ENCODE data around the gene SCN5A.

Gene SCN5A

GRCh38 chr3:38549486-38549885 lies 100.0 kb downstream of the SCN5A start:
- POLR2A ChIA-PET (ENCODE audit: low non-redundant PET) = no interaction called here

DNA sequence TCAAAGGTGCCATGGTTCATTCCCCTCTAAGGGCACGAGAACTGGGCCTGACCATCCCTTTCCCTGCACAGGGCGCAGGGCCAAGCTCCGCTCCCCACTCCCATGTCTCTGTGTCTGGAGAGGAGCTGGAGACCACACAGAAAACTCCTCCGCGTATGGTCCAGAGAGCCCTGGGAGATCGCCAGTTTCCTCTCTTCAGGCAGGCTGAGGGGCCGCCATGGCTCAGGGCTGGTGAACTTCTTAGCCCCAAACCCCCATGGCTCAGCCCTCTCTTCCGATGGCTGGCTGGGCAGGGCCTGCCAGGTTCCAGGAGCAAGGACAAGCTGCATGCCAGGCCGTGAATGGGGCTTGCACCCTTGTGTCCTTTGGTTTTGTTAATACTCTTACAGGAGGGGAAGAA lies 100.4 kb downstream of the SCN5A start:
- no peak for TF ChIP-seq CTCF (conservative IDR thresholded peaks at IDR 0.05; ENCODE audit: low read depth)
- DNase-seq (ENCODE audit: low spot score) = no peak
- ChIA-PET POLR2A (ENCODE audit: low non-redundant PET) (no interaction called here), CTCF (no interaction called here)
- no peak overlapping the region for H3K27ac ChIP-seq

More at GRCh38 chr3:38549486-38549885, 100.0 kb downstream of the SCN5A start:
- TF ChIP-seq CTCF (conservative IDR thresholded peaks at IDR 0.05; ENCODE audit: low read depth) = no peak
- no peak for DNase-seq (ENCODE audit: low spot score)
- H3K27ac ChIP-seq = no peak overlapping the region
- CTCF ChIA-PET = no interaction called here

DNA sequence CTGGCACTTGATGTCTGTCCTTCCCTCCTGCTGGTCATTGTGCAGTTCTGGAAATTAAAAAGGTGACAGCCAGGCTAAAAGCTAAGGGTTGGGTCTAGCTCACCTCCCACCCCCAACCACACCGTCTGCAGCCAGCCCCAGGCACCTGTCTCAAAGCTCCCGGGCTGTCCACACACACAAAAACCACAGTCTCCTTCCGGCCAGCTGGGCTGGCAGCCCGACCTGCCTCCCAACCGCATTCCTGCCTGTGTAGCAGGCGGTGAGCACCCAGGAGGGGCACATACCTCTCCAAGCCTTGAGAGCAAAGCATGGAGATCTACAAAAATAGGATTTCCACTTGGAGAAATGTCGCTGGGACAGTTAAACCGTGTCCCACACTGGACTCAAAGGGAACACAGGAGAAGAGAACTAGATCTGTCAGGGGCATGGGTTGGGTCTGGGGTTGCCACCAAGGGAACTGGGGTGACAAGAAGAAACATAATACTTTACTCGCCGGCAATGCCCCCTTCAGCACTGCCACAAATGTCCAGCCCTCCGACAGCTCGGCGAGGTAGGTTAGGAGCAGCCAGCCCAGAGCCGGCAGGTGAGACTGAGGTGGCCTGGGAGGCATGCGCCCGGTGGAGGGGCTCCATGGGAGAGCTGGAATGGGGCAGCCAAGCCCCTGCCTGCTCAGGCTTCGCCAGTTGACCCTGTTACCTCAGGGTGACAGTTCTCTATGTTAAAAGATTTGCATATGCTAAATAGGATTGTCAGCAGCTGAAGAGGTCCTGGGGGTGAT lies 101.1 kb downstream of the SCN5A start:
- no peak overlapping the region for H3K27ac ChIP-seq
- ChIA-PET POLR2A (ENCODE audit: low non-redundant PET) (no interaction called here), CTCF (interaction anchor here (0.9 kb wide), 1 partner anchor 27 kb away, joined by 3 read pairs; no protein-coding TSS in a partner anchor)
- DNase-seq (ENCODE audit: low spot score) = no peak
- no peak for TF ChIP-seq CTCF (conservative IDR thresholded peaks at IDR 0.05; ENCODE audit: low read depth)

- no peak for DNase-seq (ENCODE audit: low spot score)
- TF ChIP-seq CTCF (conservative IDR thresholded peaks at IDR 0.05; ENCODE audit: low read depth) = no peak
- ChIA-PET POLR2A (ENCODE audit: low non-redundant PET) (no interaction called here), CTCF (no interaction called here)
- H3K27ac ChIP-seq = no peak overlapping the region
These were observed 103.5 kb downstream of the SCN5A start for GRCh38 chr3:38545983-38546382.

DNA sequence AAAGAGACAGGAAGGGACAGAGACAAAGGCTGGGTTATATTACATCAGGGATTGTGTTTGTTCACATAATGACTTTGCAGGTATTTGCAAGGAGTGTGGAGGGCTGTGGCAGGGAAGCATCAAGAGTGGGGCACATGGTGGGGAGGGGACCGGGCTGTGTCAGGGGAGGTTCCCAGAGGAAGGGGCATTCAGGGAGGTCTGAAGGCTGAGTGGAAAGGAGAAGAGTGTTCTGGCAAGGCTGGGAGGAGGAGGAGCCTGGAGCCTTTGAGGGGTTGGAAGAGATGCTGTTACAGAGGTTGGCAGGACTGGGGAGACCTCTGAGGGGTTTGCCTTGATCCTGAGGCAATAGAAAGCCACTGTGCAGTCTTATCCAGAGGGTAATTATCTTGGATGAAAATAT lies 103.9 kb downstream of the SCN5A start:
- no peak for TF ChIP-seq CTCF (conservative IDR thresholded peaks at IDR 0.05; ENCODE audit: low read depth)
- H3K27ac ChIP-seq = no peak overlapping the region
- DNase-seq (ENCODE audit: low spot score) = no peak
- ChIA-PET POLR2A (ENCODE audit: low non-redundant PET) (no interaction called here), CTCF (interaction anchor here (0.7 kb wide), 1 partner anchor 283 kb away, joined by 5 read pairs; no protein-coding TSS in a partner anchor)

DNA sequence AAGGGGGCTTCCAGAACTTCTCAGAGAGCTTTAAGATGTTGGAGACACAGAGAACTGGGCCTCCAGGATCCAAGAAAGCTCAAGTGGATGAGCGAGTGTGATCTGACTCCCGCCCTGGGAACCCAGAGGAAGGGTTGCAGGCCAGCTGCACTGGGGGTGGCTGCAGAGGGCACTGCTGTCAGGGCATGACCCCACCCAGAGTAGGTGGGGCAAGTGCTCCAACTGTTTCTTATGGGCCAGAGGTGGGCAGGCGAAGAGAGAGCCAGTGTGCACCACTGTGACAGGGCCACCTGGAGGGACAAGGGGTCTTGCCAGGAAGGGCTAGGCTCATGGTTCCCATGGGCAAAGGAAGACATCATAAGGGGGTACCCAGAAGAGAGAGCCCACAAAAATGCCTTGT lies 104.6 kb downstream of the SCN5A start:
- ChIA-PET POLR2A (ENCODE audit: low non-redundant PET) (no interaction called here), CTCF (interaction anchor here (0.7 kb wide), 1 partner anchor 284 kb away, joined by 5 read pairs; no protein-coding TSS in a partner anchor)
- TF ChIP-seq CTCF (conservative IDR thresholded peaks at IDR 0.05; ENCODE audit: low read depth) = no peak
- DNase-seq (ENCODE audit: low spot score) = no peak
- no peak overlapping the region for H3K27ac ChIP-seq

Data from RWPE1 (cell line).